RWPE1 (cell line): ENCODE measurements around the gene STOML1.

Experiments used
- CTCF ChIA-PET: fragments of 350-600 bp; sonication (Branson Sonifier 250); formaldehyde crosslinking; extraction: SDS; loops from one replicate; lab custom pipeline; 2021; lab: Yijun Ruan, JAX
- POLR2A ChIA-PET: fragments of 400-600 bp; formaldehyde crosslinking; extraction: SDS; loops from one replicate; lab custom pipeline; 2020; ENCODE audit warnings: antibody characterized with exemption; ENCODE audit not compliant: low non-redundant PET; lab: Yijun Ruan, JAX
- DNase-seq: peaks from one replicate; pipeline ENCODE4 v3.0.0; 2012; ENCODE audit warnings: low spot score
- H3K27ac ChIP-seq: fragments of 450-650 bp; 2 replicates; pipeline ENCODE4 v1.5.1; 2017
- CTCF ChIP-seq: fragments of 450-650 bp; conservative IDR thresholded peaks from 2 replicates; pipeline ENCODE4 v1.5.1; 2017; ENCODE audit warnings: low read depth, mild to moderate bottlenecking

Gene STOML1

GRCh38 chr15:73994413-73994883 is 2.4 kb upstream of the STOML1 start, which contains the start of gene PML:
Gene PML (plus strand): TSS chr15:73994716. CDS start chr15:73994813, 97 bp downstream.
- POLR2A ChIA-PET, result interaction anchor here (0.5 to 1.2 kb wide), 4 partner anchors 9 to 360 kb away, joined by 3 to 4 read pairs (median 3); no protein-coding TSS in a partner anchor
- DNase-seq, result peak; percentile 97
- CTCF ChIA-PET, result interaction anchor here (0.5 to 2.5 kb wide), 7 partner anchors 11 to 1779 kb away, joined by 3 to 8 read pairs (median 3); partner anchors contain the start of gene LOXL1
- peak within 1 kb of the TSS; percentile 90 for H3K27ac ChIP-seq
- no peak for TF ChIP-seq CTCF

GRCh38 chr15:73993211-73993994 is 1.3 kb upstream of the STOML1 start:
- ChIA-PET CTCF (interaction anchor here (0.5 to 2.5 kb wide), 6 partner anchors 10 to 67 kb away, joined by 3 to 8 read pairs (median 4); partner anchors contain the start of gene LOXL1), POLR2A (no interaction called here)
- DNase-seq, result no peak
- no peak for TF ChIP-seq CTCF
- H3K27ac ChIP-seq, result peak overlapping the region; percentile 90

GRCh38 chr15:73992594-73992898 is 451 bp upstream of the STOML1 start:
- ChIA-PET POLR2A (no interaction called here), CTCF (interaction anchor here (0.8 to 1.4 kb wide), 3 partner anchors 9 to 44 kb away, joined by 3 to 6 read pairs (median 6); no protein-coding TSS in a partner anchor)
- no peak for DNase-seq
- peak overlapping the region; percentile 90 for H3K27ac ChIP-seq
- peak; percentile 8 for TF ChIP-seq CTCF

GRCh38 chr15:73991260-73991659 is 835 bp downstream of the STOML1 start:
- no peak for TF ChIP-seq CTCF
- DNase-seq, result no peak
- ChIA-PET POLR2A (no interaction called here), CTCF (interaction anchor here (0.6 to 1.4 kb wide), 2 partner anchors 24 to 45 kb away, joined by 3 to 6 read pairs; no protein-coding TSS in a partner anchor)
- peak overlapping the region; percentile 90 for H3K27ac ChIP-seq

- CTCF ChIA-PET, result interaction anchor here (0.7 to 2.8 kb wide), 3 partner anchors 17 to 151 kb away, joined by 3 to 11 read pairs (median 5); no protein-coding TSS in a partner anchor
- TF ChIP-seq CTCF, result no peak
- H3K27ac ChIP-seq, result peak overlapping the region; percentile 99
- no peak for DNase-seq
- POLR2A ChIA-PET, result no interaction called here
Observed at GRCh38 chr15:73990250-73991005, 1.7 kb downstream of the STOML1 start.
